Amygdala (tissue), 56 donors: ENCODE data around the gene ZNF385B.
"Not testable (repeated sequence)": the region's sequence is repeated elsewhere in the genome, so short reads cannot be mapped to it uniquely, and the experiment has no call there.

Source experiments
- DNase-seq, 56 donors: peaks; one replicate each; lab custom pipeline; 2025; lab: John Stamatoyannopoulos, UW

ZNF385B gene

GRCh38 chr2:179805001-179805400 lies 56.4 kb downstream of the ZNF385B start:
- no peak for DNase-seq

GRCh38 chr2:179804206-179804605 lies 57.2 kb downstream of the ZNF385B start:
- no peak for DNase-seq

DNA sequence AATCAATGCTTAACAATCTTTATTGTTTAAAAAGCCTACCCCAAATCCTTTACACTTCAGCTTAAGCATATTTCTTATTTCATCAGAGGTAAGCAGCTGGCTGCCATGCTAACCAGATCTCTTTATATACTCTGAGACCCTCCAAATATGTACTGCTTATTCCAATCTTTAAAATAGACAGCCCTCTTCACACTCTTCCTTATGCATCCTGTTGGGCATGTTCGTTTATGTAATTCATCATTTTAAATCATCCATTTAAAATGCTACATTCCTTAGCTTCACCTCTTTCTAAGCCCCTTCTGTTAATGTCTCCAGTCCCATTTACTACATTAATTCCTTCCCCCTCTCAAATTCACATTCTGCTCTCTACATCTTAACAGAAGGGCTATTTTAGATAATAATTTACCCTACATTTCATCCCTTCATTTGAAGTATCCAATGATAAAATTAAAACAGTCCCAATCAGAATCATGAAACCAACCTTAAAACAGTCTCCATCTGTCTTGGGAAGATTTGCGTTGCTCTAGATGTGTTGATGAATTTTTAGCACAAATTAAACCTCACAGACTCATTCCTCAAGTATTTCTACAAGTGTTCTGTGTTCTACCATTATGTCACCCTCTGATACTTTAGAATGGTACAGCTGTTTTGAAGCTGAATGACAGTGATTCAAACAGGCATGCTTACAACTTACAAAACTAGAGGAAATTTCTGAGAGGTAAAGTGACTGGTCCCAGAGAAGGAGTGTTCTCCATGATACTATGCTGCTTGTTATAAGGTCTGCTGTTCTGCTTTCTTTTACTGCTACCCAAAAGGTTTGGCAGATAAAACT lies 59.1 kb downstream of the ZNF385B start:
- no peak for DNase-seq

DNA sequence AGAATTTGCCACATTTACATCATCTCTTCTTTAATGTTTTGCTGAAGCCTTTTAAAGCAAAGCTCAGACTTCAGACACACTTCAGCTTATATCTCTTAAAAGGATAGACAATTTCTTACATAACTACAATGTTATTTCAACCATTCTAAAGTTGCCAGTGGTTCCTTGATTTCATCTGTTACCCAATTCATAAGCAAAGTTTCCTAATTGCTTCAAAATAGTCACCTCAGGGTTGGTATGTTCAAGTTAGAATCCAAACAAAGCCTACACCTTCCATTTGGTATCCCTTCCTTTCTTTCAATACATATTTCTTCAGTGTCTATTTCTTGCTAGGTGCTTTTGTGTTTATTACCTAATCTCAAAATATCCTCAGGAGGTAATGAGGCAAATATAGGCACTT lies 60.6 kb downstream of the ZNF385B start:
- no peak for DNase-seq

DNA sequence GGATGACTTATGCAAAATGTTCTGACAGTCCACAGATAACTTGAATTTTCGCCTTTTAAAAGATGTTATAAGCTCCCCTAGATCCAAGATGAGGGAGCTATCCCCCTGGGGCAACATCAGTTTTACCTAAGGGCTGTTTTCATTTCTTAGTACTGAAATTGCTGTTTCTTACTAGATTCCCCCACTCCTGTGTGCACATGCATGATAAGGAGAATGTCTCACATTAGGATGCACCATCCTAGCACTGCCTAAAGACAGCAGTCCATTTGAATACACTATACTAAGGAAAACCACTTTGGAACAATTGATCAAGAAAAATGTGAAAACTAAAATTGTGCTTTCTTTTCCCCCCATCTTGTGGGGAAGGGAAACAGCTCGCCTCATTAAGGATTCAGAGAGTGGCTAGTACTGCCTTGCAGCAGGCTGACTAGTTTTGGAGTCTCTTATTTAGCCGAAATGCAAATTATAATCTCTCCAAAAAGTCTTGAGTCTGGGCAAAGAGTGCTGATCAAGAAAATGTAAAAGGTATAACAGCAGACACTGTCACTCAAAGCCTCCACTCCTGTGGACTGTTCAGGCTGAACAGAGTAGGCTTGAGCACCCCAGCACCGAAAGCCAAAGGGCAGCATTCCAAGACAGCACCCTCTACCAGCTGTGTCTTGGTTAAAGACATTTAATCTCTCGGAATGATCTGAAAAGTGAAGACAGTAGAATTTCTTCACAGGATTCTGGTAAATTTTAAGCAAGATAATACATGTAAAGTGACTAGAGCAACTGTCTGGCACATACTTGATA lies 65.0 kb downstream of the ZNF385B start:
- DNase-seq: no peak

GRCh38 chr2:179793902-179794301 lies 67.5 kb downstream of the ZNF385B start:
- no peak for DNase-seq

DNA sequence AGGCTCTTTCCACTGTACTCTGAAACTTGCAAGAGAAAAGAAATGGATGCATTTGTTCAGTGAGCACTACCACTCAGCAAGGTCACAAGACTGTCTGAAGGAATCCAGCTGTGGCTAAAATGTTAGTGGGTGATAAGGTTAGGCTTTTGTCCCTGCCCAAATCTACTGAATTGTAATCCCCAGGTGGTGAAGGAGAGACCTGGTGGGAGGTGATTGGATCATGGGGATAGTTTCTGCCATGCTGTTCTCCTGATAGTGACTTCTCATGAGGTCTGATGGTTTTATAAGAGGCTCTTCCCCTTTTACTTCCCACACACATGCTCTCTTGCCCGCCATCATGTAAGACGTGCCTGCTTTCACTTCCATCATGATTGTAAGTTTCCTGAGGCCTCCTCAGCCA lies 68.2 kb downstream of the ZNF385B start:
- no peak for DNase-seq

DNA sequence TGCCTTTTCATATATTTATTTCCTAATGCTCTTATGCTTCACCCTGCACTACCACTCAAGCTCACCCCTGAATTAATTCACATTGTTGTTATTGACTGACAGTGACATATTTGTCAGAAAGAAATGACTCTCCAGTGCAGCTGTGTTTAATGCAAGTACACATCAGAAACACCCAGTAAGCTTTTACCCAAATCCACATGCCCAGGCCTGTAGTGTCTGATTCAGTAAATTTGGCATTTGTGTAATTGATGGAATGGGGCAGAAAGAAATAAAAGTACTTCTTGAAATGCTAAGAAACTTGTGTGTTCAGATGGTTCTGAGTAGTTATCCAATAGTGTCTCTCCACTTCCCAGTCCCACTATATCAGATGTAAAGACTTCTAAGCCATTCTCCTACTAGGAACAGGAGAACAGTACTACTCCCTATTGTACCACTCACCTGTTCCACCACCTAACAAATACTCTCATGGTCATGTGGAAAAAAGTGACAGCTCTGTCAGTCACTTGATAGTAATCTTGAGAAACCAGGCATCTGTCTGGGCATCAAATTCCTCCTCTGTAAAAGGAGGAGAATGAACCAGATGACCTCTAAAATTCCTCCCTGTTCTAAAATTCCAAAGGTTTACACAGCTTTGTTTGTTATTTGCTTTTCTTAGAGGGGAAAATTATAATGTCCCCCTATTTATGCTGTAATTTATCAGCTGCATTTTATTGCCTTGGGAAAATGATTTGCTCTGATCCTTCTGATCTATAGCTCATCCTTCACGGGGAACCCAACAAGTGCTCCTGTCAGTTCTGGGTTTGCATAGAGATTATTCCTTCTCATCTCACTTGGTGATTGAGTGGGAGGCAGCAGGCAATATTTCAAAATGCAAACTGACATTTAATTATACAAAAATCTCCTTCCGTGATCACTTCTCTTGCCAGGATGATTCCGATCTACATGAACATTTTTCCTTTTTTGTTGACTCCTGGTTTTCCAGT lies 70.9 kb downstream of the ZNF385B start:
- no peak for DNase-seq

DNA sequence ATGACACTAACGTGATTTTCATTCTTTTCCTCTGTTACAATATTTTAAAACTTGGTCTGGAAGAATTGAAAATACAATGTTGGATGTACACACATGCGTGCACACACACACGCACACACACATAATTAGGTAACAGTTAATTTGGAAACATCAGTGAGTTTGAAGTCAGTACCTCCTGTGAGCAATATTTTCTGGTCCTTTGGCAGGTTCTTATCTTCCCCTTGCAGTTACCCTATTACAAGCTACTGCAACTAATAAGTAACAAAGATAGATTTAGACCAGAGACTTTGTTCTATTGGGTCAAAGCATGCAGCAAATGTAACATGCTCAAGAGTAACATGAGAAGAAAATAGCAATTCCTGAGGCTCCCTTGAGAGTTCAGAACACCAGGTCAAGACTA lies 73.3 kb downstream of the ZNF385B start:
- DNase-seq: no peak

- no peak for DNase-seq
Observed at GRCh38 chr2:179787601-179788000, 73.8 kb downstream of the ZNF385B start.

DNA sequence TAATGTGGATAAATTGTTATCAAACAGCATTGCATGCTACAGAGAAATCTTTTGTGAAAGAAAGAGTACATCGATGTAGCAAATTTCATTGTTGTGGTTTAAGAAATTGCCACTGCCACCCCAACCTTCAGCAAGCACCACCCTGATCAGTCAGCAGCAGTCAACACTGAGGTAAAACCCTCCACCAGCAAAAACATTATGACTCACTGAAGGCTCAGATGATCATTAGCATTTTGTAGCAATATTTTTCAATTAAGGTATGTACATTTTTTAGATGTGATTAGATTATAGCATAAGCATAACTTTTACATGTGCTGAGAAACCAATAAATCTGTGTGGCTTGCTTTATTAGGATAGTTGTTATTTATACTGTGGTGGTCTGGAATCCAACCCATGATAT lies 75.5 kb downstream of the ZNF385B start:
- no peak for DNase-seq

DNA sequence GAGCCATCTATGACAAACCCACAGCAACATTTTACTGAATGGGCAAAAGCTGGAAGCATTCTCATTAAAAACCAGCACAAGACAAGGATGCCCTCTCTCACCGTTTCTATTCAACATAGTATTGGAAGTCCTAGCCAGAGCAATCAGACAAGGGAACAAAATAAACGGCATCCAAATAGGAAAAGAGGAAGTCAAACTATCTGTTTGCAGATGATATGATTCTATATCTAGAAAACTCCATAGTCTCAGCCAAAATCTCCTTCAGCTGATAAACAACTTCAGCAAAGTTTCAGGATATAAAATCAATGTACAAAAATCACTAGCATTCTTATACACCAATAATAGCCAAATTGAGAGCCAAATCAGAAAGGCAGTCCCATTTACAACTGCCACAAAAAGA lies 79.1 kb downstream of the ZNF385B start:
- DNase-seq: not testable (repeated sequence)

DNA sequence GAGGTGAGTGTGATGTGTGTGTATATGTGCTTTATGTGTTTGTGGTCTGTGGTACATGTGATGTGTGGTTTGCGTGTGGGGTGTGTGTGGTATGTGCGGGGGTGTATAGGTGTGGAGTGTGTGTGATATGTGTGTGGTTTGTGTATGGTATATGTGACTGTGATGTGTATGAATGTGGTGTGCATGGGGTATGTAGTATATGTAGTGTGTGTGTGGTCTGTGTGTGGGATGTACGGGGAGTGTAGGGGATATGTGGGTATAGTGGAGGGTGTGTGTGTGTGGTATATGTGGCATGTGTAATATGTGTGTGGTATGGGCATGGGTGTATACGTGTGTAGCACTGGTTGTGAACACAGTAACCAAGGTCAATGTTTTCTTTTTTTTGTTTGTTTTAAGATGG lies 87.4 kb downstream of the ZNF385B start:
- no peak for DNase-seq

GRCh38 chr2:179772346-179772745 lies 89.1 kb downstream of the ZNF385B start:
- DNase-seq: no peak

DNA sequence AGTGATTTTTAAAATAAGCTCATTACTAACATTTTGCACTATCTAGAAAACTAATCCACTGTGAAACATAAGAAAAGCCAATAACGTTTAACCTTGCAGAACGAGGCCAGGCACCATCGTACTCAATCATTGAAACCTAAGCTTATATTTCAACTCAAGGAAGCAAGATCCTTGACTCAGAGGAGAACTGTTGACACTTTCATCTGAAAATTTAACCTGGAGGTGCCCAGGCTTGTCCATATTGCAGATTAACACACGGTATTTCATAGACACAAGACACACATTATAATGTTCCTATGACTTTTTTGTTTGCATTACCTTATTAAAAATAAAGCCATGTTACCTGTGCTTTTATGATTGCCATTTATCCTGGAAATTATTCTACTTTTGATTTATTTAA lies 89.6 kb downstream of the ZNF385B start:
- no peak for DNase-seq

DNA sequence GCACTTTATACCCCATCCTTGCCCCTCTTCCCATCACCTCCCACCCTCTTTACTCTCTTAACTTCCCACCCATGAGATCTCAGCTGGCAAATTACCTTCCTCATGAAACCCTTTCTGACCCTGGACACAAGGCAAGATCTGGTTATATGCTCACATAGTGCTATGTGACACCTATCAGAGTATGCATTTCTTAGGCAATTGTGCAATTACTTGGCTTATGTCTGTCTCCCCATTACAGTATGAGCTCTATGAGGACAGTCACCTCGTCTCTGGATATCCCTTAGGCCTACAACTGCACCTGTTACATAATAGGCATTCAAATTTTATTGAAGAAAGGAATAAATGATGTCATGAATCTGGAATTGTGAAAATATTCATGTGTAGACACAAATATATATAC lies 91.4 kb downstream of the ZNF385B start:
- DNase-seq: no peak

GRCh38 chr2:179769323-179769722 lies 92.1 kb downstream of the ZNF385B start:
- no peak for DNase-seq

DNA sequence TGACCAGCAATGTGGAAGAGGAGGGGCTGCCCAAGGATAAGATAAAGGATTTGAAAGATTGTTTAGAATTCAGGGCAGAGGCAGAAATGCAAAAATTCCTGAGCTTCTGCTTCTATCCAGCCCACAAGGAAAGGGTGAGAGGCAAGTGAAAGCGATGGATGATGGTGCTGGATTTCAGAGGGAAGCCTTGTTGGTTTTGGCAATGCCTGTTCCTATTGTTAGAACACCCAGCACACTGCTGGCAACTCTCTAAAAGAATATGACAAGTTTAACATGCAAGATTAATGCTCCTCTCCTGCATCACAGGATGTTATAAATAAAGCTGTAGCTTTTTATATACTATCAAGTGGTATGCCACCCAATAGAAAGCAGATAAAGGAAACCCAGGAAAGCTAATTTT lies 92.6 kb downstream of the ZNF385B start:
- peak in 2 of 56 donors; percentile 1 to 10 for DNase-seq

DNA sequence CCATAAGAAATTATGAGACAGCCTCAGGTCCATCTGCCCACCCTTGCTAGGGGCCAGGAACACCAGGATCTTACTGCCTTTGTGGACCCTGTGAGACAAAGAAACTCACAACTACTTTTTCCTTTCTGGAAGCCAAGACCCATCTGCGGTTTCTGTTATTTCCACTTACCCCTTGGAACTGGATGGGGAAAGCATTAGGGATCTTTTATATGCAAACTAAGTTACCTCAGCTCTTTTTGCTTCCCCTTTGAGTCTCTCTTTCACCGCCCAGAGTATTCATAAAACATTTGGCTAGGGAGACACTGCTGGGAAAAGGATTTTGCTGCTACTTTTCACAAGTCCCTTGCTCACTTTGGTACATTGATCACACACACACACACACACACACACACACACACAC lies 95.7 kb downstream of the ZNF385B start:
- no peak for DNase-seq

DNA sequence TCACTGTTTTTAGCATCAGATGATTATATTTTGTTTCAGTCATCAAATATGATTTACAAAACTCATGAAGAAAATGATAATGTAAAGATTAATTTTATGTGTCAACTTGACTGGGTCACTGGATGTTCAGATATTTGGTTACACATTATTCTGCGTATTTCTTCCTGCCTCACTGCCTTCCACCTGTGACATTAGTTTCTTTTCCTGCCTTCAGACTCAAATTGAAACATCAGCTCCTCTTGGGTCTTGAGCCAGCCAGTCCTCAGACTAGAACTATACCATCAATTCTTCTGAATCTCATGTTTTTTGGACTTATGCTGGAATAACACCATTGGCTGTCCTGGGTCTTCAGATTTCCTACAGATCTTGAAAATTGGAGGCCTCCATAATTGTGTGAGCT lies 96.7 kb downstream of the ZNF385B start:
- DNase-seq: no peak

GRCh38 chr2:179758636-179759035 lies 102.8 kb downstream of the ZNF385B start:
- no peak for DNase-seq
